ENCODE data around the gene ASIC1.
A peak's percentile ranks its signal among the peaks of the same experiment; 100 is the strongest.

DNA sequence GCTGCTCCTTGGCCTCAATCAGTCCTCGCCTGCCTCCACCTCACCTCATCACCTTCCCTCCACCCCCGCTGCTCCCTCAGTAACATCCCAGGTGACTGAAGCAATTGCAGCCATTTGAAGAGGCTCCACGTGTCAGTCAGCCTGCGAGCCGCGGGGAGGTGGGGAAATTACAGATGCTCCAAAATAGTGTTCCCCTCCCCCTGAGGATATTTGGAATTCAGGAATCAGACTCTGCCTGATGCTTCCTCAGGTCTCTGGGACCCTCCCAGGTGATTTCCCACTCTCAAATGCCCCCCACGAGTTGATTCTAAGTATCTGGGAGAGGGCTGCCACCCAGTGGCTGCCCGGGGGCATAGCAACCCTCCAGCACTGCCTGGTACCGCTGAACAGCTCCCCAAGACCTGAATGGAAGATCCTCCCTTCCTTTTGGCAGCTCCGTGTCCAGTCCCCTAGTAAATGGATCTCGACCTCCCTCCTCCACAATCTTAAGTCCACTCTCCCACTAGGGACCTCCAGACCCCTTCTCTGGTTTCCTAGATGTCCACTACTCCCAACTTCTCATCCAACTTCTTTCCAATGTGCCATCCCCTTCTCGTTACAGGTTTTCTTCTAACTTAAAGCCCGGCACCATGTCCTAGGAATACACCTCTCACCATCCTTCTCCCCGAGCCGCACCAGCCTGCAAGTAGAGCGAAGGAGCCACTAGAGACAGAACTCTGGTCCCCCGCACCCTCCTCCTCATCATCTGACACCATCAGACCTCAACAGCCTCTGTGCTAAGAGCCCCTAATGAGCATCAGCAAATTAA lies 1.4 kb upstream of the ASIC1 start:
- no peak for TF ChIP-seq POLR2A (IDR thresholded peaks at IDR 0.05)
- TF ChIP-seq, protein P1, sequence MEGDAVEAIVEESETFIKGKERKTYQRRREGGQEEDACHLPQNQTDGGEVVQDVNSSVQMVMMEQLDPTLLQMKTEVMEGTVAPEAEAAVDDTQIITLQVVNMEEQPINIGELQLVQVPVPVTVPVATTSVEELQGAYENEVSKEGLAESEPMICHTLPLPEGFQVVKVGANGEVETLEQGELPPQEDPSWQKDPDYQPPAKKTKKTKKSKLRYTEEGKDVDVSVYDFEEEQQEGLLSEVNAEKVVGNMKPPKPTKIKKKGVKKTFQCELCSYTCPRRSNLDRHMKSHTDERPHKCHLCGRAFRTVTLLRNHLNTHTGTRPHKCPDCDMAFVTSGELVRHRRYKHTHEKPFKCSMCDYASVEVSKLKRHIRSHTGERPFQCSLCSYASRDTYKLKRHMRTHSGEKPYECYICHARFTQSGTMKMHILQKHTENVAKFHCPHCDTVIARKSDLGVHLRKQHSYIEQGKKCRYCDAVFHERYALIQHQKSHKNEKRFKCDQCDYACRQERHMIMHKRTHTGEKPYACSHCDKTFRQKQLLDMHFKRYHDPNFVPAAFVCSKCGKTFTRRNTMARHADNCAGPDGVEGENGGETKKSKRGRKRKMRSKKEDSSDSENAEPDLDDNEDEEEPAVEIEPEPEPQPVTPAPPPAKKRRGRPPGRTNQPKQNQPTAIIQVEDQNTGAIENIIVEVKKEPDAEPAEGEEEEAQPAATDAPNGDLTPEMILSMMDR (IDR thresholded peaks at IDR 0.05), result peak; percentile 85 to 96
- no peak for TF ChIP-seq EP300 (IDR thresholded peaks at IDR 0.05)
- no peak for TF ChIP-seq POLR2AphosphoS5 (IDR thresholded peaks at IDR 0.05)
